Measurements from ENCODE around the gene PSKH1.
"Not testable (repeated sequence)": the region's sequence is repeated elsewhere in the genome, so short reads cannot be mapped to it uniquely, and the experiment has no call there.

The PSKH1 gene

DNA sequence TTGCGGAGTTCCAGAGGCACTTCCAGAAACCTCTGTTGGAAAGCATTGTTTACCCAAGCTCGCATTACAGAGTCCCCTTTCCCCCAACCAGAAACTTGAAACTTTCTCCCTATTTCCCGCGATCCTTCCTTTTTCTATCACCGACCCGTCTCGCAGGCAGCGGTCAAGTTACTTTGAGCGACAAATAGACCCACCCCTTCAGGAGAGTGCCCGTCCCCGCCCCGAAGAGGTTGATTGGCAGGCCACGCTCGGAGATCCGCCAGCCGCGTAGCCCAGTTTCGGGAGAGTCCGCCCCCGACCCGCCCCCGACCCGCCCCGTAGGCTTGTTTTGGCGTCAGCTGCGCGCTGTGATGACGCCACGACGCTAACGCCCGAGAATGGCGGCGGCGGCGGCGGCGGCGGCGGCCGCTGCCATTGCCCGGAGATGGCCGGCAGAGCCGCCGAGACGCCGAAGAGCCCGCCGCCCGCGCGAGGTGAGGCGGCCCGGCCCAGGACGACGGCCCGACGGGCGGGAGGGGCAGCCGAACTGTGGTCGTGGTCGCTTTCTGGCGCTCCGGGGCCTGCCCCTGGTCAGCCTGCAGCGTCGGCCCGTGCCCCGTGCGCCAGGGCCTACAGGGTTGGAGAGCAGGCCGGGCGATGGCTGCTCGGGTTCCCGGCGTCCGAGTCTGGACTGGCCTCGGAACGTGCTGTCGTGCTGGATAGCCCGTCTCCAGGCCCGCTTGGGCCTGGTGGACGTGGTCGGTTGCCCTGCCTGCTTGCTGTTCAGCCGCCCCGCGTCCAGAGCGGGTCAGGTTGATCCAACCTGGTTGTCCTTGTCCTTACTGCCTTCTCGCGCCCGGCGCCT lies at the start of gene PSKH1:
Gene PSKH1, plus strand, starts transcription at position 356 of the 844 bp plus-strand sequence. CDS start 15,496 bp downstream, outside the sequence.
- peak; percentile 97 for DNase-seq

GRCh38 chr16:67843343-67843765 lies 49.7 kb upstream of the PSKH1 start:
- DNase-seq, result no peak

- DNase-seq, result no peak
Measured at GRCh38 chr16:67844497-67844896, 48.6 kb upstream of the PSKH1 start.

GRCh38 chr16:67845291-67846062 lies 47.6 kb upstream of the PSKH1 start:
- DNase-seq, result peak; percentile 46

- DNase-seq, result no peak
Measured at GRCh38 chr16:67846063-67846319, 47.1 kb upstream of the PSKH1 start.

- peak; percentile 94 for DNase-seq
Measured at GRCh38 chr16:67846320-67847063, 46.6 kb upstream of the PSKH1 start, which contains the start of gene NUTF2. Gene NUTF2, plus strand, starts transcription at chr16:67846933. Its CDS starts 18,198 bp downstream, at chr16:67865131.

GRCh38 chr16:67847064-67847861 lies 45.8 kb upstream of the PSKH1 start, which contains the start of gene CENPT:
Gene CENPT, minus strand, starts transcription at chr16:67847693. Its CDS starts 13,834 bp downstream, at chr16:67833859.
- peak; percentile 69 for DNase-seq

DNA sequence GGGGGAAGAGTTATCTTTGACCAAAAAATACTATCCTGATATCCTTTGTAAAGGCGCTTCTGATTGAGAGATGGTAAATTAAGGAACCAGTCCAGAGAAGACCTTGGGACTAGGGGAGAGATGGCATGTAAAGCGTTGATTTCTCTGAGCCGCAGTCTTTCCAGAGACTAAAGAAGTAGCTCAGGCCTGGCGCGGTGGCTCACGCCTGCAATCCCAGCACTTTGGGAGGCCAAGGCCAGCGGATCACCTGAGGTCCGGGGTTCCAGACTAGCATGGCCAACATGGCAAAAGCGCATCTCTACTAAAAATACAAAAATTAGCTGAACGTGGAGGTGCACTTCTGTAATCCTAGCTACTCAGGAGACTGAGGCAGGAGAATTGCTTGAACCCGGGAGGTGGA lies 44.9 kb upstream of the PSKH1 start:
- DNase-seq, result no peak

- no peak for DNase-seq
Measured at GRCh38 chr16:67853670-67854069, 39.4 kb upstream of the PSKH1 start.

DNA sequence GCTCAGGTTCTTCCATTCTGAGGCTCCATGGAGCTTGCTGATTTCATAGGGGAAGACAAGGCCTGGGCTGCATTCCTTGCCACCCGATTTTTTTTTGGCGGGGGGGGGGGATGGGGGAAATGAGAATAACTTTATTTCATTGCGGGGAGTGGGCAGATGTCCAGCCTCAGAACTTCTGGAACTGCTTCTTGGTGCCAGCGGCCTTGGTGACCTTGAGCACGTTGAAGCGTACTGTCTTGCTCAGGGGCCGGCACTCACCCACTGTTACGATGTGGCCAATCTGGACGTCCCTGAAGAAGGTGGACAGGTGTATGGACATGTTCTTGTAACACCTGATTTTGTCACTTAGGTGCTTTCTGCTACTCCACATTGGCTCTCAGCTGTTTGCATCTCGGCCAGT lies 37.3 kb upstream of the PSKH1 start:
- no peak for DNase-seq

GRCh38 chr16:67856927-67857546 lies 36.0 kb upstream of the PSKH1 start:
- no peak for DNase-seq

- peak; percentile 98 for DNase-seq
Measured at GRCh38 chr16:67857547-67858233, 35.4 kb upstream of the PSKH1 start.

DNA sequence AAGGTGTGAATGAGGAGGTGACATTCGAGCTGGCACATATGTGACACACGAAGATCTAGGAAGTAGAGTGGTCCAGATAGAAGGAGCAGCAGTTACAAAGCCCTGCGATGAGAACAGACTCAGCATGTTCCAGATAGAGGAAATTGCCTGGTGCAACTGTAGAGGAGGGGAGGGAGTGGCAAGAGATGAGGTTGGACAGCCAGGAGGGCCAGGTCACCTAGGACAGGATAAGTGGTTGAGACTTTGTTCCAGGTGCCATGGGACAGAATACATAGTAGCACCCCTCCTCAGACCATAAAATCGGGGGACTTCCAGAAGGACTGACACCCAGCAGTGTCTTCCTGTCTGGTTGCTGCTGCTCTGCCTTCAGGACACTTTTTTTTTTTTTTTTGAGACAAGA lies 34.6 kb upstream of the PSKH1 start:
- DNase-seq, result peak; percentile 32

GRCh38 chr16:67860589-67861398 lies 32.3 kb upstream of the PSKH1 start:
- peak; percentile 60 for DNase-seq

DNA sequence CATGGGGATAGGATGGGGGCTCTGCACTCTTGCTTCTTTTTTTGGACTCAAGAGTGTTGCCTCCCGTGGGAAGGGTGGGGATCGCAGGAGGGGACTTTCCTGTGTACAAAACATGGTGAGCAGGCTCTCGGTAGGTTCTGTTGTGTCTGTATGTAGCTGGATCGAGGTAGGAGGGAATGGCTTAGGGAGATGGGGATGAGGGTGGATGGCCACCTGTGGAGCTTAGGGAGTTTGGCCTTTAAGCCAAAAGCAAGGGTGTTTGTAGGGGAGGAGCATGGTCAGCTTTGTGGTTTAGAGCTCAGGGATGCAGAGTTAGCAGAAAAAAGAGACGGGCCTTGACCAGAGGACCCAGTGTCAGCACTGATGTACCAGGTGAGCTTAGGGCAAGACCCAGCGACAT lies 31.2 kb upstream of the PSKH1 start:
- DNase-seq, result no peak

DNA sequence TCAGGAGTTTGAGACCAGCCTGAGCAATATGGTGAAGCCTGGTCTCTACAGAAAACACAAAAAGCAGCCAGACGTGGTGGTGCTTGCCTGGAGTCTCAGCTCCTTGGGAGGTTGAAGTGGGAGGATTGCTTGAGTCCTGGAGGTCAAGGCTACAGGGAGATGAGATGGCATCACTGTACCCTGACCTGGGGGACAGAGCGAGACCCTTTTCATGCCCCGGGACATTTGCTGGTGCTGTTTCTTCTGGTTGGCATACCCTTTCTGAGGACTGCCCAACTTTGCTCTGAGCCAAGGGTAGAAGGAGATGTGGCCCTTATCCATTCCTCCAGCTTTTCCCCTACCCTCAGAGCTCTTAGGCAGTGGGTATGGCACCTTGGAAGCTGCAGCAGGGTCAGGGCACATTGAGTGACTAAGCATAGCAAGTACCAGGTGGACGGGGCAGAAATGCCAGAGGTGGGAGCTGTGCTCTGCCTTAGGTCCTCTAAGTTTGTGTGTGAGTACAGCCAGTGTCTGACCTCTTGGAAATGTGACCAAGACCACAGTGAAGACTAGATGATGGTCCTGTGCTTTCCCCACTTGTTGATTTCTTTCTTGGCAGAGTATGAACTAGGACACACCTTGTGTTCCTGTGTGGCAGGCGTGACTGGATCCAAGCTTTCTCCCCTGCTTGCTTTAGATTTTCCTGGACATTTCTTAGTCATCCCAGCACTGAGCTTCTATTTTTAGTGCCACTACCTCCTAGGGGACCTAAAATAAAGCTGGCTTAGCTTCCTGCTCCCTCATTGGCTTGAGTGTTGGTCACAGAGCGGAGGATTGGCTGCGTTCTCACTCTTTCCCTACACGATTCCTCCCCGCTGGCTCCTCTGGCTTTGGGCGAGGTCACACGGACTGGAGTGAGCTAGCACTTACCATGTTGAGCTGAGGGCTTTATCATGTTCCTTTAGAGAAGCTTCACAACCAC lies 30.2 kb upstream of the PSKH1 start:
- DNase-seq, result no peak

GRCh38 chr16:67864044-67864443 lies 29.0 kb upstream of the PSKH1 start:
- DNase-seq, result not testable (repeated sequence)

- no peak for DNase-seq
Measured at GRCh38 chr16:67864594-67864993, 28.5 kb upstream of the PSKH1 start.

DNA sequence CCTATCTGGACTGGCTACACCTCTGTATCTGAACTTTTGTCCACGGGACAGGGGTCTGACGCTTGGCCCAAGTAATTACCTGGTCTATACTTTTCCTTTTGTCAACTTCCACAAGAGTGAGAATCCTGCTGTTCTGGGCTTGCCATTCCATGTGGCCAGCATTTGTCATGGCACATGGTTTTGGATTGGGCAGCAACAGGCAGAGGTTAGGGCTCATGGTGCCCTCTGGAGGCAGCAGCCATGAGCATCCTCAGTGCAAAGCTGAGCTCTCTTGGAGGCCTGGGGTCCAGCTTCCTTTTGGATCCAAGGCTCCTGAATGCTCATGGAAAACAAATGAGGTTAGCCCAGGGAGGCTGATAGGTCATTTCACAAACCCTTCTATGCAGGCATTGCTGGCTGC lies 27.7 kb upstream of the PSKH1 start:
- peak; percentile 66 for DNase-seq

All from inflammatory macrophage treated with lipopolysaccharide for 4 hours (primary cell).